GM10266 (cell line): Measurements from ENCODE around the gene SFXN1.
"Not testable (repeated sequence)": the region's sequence is repeated elsewhere in the genome, so short reads cannot be mapped to it uniquely, and the experiment has no call there.

ENCODE experiments used
- DNase-seq: peaks from one replicate; pipeline ENCODE4 v3.0.0; 2012; ENCODE audit errors: extremely low spot score
- TF ChIP-seq, protein P1 (sequence below): IDR thresholded peaks from 2 replicates; pipeline ENCODE4 v1.5.1; 2012; ENCODE audit warnings: mild to moderate bottlenecking, low read depth; ENCODE audit not compliant: control insufficient read depth, insufficient read depth; ENCODE audit errors: missing control alignments

SFXN1 gene

DNA sequence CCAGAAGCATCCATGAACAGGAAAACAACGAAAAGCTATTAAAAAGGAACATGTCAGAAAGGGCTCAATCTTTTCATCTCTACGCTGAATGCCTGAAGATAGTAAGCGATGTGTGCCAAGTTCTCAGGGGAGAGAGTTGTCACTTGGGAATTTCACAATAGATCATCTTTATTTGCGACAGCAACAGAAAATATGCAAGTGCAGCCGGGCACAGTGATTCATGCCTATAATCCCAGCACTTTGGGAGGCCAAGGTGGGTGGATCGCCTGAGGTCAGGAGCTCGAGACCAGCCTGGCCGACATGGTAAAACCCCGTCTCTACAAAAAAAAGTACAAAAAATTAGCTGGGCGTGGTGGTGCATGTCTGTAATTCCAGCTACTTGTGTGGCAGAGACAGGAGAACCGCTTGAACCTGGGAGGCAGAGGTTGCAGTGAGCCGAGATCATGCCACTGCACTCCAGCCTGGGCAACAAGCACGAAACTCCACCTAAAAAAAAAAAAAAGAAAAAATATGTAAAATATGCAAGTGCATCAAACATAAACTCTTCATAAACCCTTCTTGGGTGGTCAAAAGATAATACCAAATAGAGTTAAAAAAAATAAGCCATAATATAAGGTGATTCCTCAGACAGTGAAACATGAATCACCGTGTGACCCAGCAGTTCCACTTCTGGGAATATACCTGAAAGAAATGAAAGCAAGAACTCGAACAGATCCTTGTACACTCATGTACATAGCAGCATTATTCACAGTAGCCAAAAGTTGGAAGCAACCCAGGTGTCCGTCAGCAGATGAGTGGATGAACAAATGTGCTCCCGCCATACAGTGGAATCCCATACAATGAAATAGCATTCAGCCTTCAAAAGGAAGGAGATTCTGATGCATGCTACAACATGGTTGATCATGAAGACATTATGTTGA, 16.2 kb downstream of the SFXN1 start:
- TF ChIP-seq, protein P1, sequence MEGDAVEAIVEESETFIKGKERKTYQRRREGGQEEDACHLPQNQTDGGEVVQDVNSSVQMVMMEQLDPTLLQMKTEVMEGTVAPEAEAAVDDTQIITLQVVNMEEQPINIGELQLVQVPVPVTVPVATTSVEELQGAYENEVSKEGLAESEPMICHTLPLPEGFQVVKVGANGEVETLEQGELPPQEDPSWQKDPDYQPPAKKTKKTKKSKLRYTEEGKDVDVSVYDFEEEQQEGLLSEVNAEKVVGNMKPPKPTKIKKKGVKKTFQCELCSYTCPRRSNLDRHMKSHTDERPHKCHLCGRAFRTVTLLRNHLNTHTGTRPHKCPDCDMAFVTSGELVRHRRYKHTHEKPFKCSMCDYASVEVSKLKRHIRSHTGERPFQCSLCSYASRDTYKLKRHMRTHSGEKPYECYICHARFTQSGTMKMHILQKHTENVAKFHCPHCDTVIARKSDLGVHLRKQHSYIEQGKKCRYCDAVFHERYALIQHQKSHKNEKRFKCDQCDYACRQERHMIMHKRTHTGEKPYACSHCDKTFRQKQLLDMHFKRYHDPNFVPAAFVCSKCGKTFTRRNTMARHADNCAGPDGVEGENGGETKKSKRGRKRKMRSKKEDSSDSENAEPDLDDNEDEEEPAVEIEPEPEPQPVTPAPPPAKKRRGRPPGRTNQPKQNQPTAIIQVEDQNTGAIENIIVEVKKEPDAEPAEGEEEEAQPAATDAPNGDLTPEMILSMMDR, result no peak
- DNase-seq, result no peak

DNA sequence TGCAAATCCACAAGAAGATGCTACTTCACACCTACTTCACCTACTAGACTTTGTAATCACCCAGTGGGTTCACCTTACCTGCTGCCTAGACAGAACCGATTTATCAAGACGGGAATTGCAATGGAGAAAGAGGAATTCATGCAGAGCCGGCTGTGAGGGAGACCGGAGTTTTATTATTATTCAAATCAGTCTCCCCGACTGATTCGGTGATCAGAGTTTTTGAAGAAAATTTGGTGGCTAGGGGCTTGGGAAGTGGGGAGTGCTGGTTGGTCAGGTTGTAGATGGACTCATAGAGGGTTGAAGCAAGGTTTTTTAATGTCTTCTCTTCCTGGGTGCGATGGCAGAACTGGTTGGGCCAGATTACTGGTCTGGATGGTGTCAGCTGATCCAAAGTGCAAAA, 23.4 kb downstream of the SFXN1 start:
- TF ChIP-seq, protein P1, result no peak
- no peak for DNase-seq

DNA sequence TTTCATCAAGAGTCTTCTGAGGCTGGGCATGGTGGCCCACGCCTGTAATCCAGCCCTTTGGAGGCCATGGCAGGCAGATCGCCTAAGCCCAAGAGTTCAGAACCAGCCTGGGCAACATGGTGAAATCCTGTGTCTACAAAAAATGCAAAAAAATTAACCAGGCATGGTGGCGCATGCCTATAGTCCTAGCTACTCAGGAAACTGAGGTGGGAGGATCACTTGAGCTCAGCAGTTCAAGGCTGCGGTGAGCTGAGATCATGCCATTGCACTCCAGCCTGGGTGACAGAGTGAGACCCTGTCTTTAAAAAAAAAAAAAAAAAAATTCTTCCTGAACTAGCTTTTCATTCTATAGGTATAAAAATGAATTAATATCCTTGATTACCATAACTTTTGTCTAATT, 29.3 kb downstream of the SFXN1 start:
- not testable (repeated sequence) for DNase-seq

DNA sequence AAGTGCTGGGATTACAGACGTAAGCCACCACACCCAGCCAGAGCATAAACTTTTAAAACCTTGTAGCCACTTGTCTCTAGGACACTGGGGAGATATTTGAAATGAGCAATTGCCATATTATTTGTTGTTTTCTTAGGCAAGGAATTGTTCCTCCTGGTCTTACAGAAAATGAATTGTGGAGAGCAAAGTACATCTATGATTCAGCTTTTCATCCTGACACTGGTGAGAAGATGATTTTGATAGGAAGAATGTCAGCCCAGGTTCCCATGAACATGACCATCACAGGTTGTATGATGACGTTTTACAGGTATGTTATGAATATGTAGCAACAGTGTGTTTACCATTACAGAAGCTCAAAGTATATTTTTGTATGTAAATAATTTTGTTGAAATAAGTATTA, 30.5 kb downstream of the SFXN1 start:
- no peak for DNase-seq
- TF ChIP-seq, protein P1, result no peak

DNA sequence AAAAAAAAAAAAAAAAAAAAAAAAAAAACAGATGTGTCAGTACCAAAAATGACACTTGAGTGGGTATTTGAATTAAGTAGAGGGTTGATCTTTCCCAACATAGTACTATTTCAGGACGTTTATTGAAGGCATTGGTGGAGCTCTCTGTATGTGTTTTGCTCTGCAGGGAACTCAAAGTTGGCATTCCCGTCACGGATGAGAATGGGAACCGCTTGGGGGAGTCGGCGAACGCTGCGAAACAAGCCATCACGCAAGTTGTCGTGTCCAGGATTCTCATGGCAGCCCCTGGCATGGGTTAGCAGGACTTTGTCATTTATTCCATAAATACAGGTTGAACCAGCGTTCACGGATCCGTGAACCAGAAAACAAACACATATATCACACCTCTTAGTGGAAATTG, 34.9 kb downstream of the SFXN1 start:
- TF ChIP-seq, protein P1, result no peak
- no peak for DNase-seq

DNA sequence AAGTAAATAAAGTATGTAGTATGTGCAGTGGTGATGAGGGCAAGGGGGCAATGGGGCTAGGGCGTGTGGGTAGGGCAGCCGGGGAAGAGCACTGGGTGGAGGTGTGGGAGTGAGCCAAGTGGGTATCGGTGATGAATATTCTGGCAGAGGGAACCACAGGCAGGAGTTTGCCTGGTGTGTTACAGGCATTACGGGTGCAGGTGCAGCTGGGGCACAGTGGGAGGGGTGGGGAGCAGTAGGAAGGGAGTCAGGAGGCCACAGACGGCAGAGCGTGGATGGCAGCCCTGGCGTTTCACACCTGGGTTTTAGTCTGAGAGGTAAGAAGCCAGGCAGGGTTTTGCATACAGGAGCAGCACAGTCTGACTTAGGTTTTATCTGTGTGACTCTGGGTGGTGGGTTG, 35.4 kb downstream of the SFXN1 start:
- TF ChIP-seq, protein P1, result no peak
- DNase-seq, result no peak

DNA sequence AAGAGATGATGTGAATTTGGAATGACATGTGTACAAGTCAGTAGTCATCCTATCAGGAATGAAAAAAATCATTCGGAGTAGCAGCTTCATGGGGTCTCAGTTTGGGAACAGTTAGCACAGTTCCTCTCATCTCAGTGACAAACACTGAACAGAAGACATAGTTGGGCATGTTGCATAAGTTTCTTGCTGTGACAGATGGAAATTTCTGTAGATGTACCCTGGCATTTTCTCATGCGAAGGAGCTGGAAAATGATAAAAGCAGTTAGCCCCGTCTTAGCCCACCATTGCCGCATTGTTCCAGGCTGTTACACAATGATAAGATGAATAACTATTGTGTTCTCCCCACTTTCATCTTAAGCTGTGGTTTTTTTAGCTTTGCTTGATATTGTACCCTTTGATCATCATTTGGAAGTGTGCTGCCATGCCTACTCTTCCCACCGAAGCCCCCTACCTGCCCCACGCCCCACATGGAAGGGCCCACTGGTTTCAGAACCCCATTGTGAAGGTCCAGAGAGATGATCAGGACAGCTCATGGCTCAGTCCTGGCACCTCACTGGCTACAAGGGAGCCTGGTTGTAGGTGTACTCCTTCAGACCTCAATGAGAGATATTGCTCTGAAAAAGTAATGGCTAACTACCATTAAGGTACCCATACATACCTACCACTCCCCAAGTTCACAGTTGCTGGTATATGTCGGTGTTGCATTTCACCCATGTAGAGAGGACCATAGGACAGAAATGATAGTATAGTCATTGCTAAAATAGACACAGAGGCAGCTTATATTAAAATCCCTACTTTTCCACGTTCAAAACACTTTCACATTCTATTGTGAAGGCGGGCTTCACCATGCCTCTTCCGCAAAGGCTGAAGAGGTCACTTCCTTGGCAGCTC, 38.8 kb downstream of the SFXN1 start:
- TF ChIP-seq, protein P1, result no peak
- no peak for DNase-seq
